Bronchial epithelial cell (primary cell): ENCODE measurements around the gene PUM1. TPM values are rescaled to one million over a fixed set of nuclear protein-coding genes. Genes with fewer than 3 reads are reported as not detected.

Experiments
- DNase-seq: peaks from one replicate; pipeline ENCODE4 v3.0.0-alpha.2; 2010; ENCODE audit warnings: low read depth
- FAIRE-seq: peaks from 2 replicates; lab custom pipeline; 2011; peaks lifted over from hg19 to GRCh38; lab: Jason Lieb, UNC
- H3K27me3 ChIP-seq: 2 replicates; pipeline ENCODE4 v1.5.1; 2011; ENCODE audit warnings: low read length; ENCODE audit not compliant: control insufficient read depth, insufficient read depth
- H3K36me3 ChIP-seq: 2 replicates; pipeline ENCODE4 v1.5.1; 2011; ENCODE audit warnings: low read length; ENCODE audit not compliant: control insufficient read depth, insufficient read depth
- H3K4me3 ChIP-seq: 2 replicates; pipeline ENCODE4 v1.5.1; 2011; ENCODE audit warnings: mild to moderate bottlenecking, low read depth, low read length, control low read depth
- CTCF ChIP-seq: IDR thresholded peaks from 2 replicates; pipeline ENCODE4 v1.5.1; 2011; ENCODE audit warnings: mild to moderate bottlenecking, moderate library complexity, low read length, control low read depth, inconsistent platforms; ENCODE audit not compliant: insufficient read depth, severe bottlenecking
- total RNA-seq: library from RNA; depleted of rRNA; stranded (reverse); fragments of >200 nt; gene quantifications from 2 replicates; pipeline ENCODE4 v1.2.1, GENCODE V29; 2014

The PUM1 gene
- total RNA-seq, 1 donor from 2014 or later, result 38.7 TPM

- Histone ChIP-seq H3K27me3 (no peaks in the 10 kb centered on the region), H3K4me3 (no peak overlapping the region), H3K36me3 (no peaks in the 10 kb centered on the region)
- no peak for DNase-seq
- TF ChIP-seq CTCF, result no peak
- no peak for FAIRE-seq
Measured at GRCh38 chr1:30889511-30889910, 176.0 kb downstream of the PUM1 start.

- Histone ChIP-seq H3K27me3 (no peaks in the 10 kb centered on the region), H3K36me3 (no peaks in the 10 kb centered on the region), H3K4me3 (no peak overlapping the region)
- no peak for DNase-seq
- no peak for TF ChIP-seq CTCF
- no peak for FAIRE-seq
Measured at GRCh38 chr1:30888975-30889374, 176.5 kb downstream of the PUM1 start.

- H3K4me3 ChIP-seq, result no peak overlapping the region
- DNase-seq, result no peak
- TF ChIP-seq CTCF, result no peak
- no peaks in the 10 kb centered on the region for H3K27me3 ChIP-seq
- H3K36me3 ChIP-seq, result no peaks in the 10 kb centered on the region
- FAIRE-seq, result no peak
Measured at GRCh38 chr1:30888391-30888790, 177.1 kb downstream of the PUM1 start.

GRCh38 chr1:30887485-30888315 lies 177.8 kb downstream of the PUM1 start:
- Histone ChIP-seq H3K27me3 (no peaks in the 10 kb centered on the region), H3K36me3 (no peaks in the 10 kb centered on the region), H3K4me3 (no peak overlapping the region)
- TF ChIP-seq CTCF, result no peak
- FAIRE-seq (peak; percentile 82), DNase-seq (no peak)

- TF ChIP-seq CTCF, result no peak
- Histone ChIP-seq H3K27me3 (peaks cover 2% of the 10 kb centered on the region), H3K4me3 (no peak overlapping the region), H3K36me3 (no peaks in the 10 kb centered on the region)
- FAIRE-seq, result peak; percentile 94
- no peak for DNase-seq
Measured at GRCh38 chr1:30886710-30887428, 178.6 kb downstream of the PUM1 start.
